ENCODE data around the gene C9. TPM values are rescaled to one million over a fixed set of nuclear protein-coding genes. Genes with fewer than 3 reads are reported as not detected.

The C9 gene
- total RNA-seq, 1 donor from 2014 or later, result not detected

DNA sequence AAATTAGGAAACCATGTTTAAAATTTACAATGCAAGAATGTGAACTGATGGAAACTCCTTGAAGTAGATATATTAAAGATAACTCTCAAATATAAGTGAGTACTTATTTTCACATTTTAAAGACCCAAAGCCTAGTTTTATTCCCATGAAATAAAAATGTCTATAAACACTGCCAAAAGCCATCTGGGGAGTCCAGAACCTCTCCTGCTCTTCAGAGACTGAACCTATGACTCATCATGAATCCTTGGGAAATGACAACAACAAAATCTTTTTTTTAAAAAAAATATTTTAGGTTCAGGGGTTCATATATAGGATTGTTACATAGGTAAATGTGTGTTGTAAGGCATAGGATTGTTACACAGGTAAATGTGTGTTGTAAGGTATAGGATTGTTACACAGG lies 111.1 kb downstream of the C9 start:
- Mint-ChIP-seq H3K36me3 (ENCODE audit: low read depth) (no peaks in the 10 kb centered on the region), H3K27ac (ENCODE audit: unreplicated experiment) (no peak overlapping the region), H3K4me1 (no peaks in the 10 kb centered on the region), H3K4me3 (no peak overlapping the region), H3K9me3 (peaks cover 2% of the 10 kb centered on the region), H3K27me3 (ENCODE audit: low read depth) (peaks cover 19% of the 10 kb centered on the region)
- DNase-seq (ENCODE audit: low read depth, low spot score), result no peak
- TF ChIP-seq CTCF (conservative IDR thresholded peaks at IDR 0.05), result no peak

GRCh38 chr5:39249564-39250274 lies 114.6 kb downstream of the C9 start:
- peaks cover 9% of the 10 kb centered on the region for H3K27me3 Mint-ChIP-seq (ENCODE audit: low read depth)
- H3K4me1 Mint-ChIP-seq, result no peaks in the 10 kb centered on the region
- no peak overlapping the region for H3K4me3 Mint-ChIP-seq
- no peak for TF ChIP-seq CTCF (conservative IDR thresholded peaks at IDR 0.05)
- peak overlapping the region; percentile 17 for H3K27ac Mint-ChIP-seq (ENCODE audit: unreplicated experiment)
- H3K36me3 Mint-ChIP-seq (ENCODE audit: low read depth), result no peaks in the 10 kb centered on the region
- DNase-seq (ENCODE audit: low read depth, low spot score), result no peak
- peaks cover 2% of the 10 kb centered on the region for H3K9me3 Mint-ChIP-seq

DNA sequence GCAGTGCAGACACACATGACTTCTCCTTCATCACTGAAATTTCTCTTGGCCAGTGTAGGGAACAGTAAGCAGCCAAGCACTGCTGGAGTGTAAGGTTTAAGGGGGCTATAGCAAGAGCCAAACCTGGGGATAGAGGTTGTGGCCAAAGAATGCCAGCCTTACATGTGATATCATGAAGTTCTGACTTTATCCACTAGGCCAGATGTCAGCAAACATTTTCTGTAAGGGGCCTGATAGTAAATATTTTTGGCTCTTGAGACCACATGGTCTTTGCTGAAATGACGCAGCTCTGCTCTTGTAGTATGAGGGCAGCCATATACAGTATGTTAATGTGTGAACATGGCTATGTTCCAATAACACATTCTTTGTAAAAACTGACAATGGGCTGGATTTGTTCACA lies 115.2 kb downstream of the C9 start:
- DNase-seq (ENCODE audit: low read depth, low spot score), result no peak
- no peaks in the 10 kb centered on the region for H3K4me1 Mint-ChIP-seq
- H3K9me3 Mint-ChIP-seq, result peaks cover 2% of the 10 kb centered on the region
- TF ChIP-seq CTCF (conservative IDR thresholded peaks at IDR 0.05), result no peak
- peaks cover 6% of the 10 kb centered on the region for H3K27me3 Mint-ChIP-seq (ENCODE audit: low read depth)
- H3K36me3 Mint-ChIP-seq (ENCODE audit: low read depth), result no peaks in the 10 kb centered on the region
- no peak overlapping the region for H3K4me3 Mint-ChIP-seq
- no peak overlapping the region for H3K27ac Mint-ChIP-seq (ENCODE audit: unreplicated experiment)

GRCh38 chr5:39240750-39241149 lies 123.5 kb downstream of the C9 start:
- no peak for DNase-seq (ENCODE audit: low read depth, low spot score)
- H3K36me3 Mint-ChIP-seq (ENCODE audit: low read depth), result no peaks in the 10 kb centered on the region
- no peak for TF ChIP-seq CTCF (conservative IDR thresholded peaks at IDR 0.05)
- peaks cover 12% of the 10 kb centered on the region for H3K27me3 Mint-ChIP-seq (ENCODE audit: low read depth)
- no peak overlapping the region for H3K27ac Mint-ChIP-seq (ENCODE audit: unreplicated experiment)
- H3K9me3 Mint-ChIP-seq, result peaks cover 10% of the 10 kb centered on the region
- no peak overlapping the region for H3K4me3 Mint-ChIP-seq
- peaks cover 5% of the 10 kb centered on the region for H3K4me1 Mint-ChIP-seq

DNA sequence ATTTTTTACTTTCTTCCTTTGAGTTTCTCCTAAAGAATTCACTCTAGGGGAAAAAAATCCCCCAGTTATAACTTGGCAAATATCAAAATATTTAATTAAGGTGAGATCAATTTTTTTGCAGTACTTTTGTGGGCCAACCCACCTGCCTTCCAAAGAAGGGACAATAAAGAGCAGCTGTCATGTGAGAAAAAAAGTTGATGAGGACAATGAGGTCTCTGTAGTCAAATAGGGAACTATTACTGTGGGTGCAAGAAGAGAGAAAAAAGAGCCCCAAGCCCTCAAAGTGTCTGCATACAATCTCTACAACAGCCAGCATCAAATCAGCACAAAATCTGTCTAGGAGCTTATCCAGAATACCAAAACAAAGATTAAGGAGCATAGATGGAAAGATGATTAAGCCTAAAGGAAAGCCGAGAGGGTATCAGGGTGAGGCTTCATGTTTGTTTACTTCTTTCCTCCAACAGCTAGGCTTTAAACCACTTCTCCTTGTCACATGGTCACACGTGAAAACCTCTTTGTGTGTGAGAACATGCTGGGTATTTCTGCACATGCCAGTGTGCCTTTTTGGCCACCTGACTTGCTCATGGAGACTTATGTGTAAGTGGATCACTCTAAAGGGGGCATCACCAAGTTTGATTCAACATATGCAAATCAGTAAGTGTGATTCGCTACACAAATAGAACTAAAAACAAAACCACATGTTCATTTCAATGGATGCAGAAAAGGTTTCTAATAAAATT lies 125.8 kb downstream of the C9 start:
- H3K27ac Mint-ChIP-seq (ENCODE audit: unreplicated experiment), result no peak overlapping the region
- H3K4me1 Mint-ChIP-seq, result peaks cover 5% of the 10 kb centered on the region
- H3K27me3 Mint-ChIP-seq (ENCODE audit: low read depth), result peaks cover 9% of the 10 kb centered on the region
- DNase-seq (ENCODE audit: low read depth, low spot score), result no peak
- peaks cover 10% of the 10 kb centered on the region for H3K9me3 Mint-ChIP-seq
- H3K36me3 Mint-ChIP-seq (ENCODE audit: low read depth), result no peaks in the 10 kb centered on the region
- no peak overlapping the region for H3K4me3 Mint-ChIP-seq
- TF ChIP-seq CTCF (conservative IDR thresholded peaks at IDR 0.05), result no peak

Measured in neural crest cell (in vitro differentiated cells).